IPS-NIHi11 (cell line): ENCODE measurements around the gene TRAPPC1.

Experiments used
- DNase-seq: peaks from one replicate; pipeline ENCODE4 v3.0.0; 2012; ENCODE audit warnings: mixed read lengths, low spot score

The TRAPPC1 gene

DNA sequence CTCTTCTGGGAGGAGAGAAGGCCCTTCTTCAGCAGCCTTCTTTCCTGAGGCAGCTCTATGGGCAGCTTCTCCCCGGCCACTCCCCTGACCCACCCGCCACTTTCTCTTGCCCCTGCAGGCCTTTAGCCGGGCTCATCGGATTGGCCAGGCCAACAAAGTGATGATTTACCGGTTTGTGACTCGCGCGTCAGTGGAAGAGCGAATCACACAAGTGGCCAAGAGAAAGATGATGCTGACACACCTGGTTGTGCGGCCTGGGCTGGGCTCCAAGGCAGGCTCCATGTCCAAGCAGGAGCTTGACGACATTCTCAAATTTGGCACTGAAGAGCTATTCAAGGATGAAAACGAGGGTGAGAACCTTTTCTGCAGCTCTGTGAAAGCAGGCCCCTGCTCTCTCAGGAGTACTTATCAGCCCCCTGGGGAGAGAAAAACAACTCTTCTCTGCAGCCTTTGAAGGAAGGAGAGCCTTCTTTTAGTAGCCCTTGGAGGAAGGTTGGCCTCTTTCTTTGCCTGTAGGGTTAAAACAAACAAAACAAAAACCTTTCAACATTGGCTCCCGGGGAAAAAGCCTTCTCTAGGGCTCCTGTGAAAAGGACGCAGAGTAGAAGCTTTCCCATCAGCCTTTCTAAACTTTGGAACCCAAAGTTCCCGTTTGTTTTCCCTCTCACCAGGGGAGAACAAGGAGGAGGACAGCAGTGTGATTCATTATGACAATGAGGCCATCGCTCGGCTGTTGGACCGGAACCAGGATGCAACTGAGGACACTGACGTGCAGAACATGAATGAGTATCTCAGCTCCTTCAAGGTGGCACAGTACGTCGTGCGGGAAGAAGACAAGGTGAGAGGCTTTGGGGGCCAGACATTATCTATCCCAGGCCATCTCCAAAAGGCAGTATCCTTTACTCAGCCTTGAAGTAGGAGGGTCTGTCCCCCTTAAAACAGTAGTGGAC, 28.3 kb downstream of the TRAPPC1 start:
- no peak for DNase-seq

- DNase-seq, result no peak
These were observed 34.0 kb downstream of the TRAPPC1 start for GRCh38 chr17:7897773-7898172.

DNA sequence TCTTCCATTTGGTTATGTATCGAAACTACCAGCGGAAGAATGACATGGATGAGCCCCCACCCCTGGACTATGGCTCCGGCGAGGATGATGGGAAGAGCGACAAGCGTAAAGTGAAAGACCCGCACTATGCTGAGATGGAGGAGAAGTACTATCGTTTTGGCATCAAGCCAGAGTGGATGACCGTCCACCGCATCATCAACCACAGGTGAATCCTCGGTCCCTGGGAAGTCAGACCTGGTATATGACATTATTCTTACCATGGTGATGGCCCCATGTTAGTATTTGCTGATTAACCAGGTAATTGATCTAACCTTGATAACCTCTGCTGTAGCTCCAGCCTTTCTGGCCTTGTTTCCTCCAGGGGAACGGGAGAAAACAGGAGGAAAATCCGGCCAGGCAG, 34.7 kb downstream of the TRAPPC1 start:
- no peak for DNase-seq

- no peak for DNase-seq
These were observed 36.9 kb downstream of the TRAPPC1 start for GRCh38 chr17:7894866-7895265.

DNA sequence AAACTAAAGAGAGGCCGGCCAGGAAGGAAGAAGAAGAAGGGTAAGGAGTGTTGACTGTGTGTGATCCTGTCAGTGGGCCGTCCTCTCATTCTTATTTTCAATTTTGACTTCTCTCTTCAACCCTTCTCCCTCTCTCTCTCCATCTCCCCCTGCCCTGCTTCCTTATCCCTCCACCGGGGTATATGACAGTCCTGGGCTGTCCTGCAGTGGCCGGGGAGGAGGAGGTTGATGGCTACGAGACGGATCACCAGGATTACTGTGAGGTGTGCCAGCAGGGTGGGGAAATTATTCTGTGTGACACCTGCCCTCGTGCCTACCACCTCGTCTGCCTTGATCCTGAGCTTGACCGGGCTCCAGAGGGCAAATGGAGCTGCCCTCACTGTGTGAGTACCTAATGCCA, 37.5 kb downstream of the TRAPPC1 start:
- no peak for DNase-seq

DNA sequence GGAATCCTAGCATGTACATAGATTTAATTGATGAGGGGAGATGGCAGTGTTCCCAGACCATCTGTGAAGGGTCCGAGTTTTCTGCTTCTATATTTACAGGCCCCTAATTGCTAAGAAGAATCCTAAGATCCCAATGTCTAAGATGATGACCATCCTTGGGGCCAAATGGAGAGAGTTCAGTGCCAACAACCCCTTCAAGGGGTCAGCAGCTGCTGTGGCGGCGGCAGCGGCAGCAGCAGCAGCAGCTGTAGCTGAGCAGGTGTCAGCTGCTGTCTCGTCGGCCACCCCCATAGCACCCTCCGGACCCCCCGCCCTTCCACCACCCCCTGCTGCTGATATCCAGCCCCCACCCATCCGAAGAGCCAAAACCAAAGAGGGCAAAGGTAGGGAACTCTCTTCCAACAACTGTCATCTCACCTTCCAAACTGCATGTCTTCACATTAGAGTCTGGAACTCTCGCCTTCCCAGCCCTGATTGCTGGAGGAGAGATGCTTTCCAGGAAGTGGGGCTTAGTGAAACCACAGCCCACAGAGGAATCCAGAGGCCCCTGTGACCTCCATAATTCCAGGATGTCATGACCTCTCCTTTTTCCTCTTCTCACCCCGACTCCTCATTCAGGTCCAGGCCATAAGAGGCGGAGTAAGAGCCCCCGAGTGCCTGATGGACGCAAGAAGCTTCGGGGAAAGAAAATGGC, 38.4 kb downstream of the TRAPPC1 start:
- no peak for DNase-seq

GRCh38 chr17:7889166-7889955, 42.4 kb downstream of the TRAPPC1 start:
- DNase-seq, result peak; percentile 76

DNA sequence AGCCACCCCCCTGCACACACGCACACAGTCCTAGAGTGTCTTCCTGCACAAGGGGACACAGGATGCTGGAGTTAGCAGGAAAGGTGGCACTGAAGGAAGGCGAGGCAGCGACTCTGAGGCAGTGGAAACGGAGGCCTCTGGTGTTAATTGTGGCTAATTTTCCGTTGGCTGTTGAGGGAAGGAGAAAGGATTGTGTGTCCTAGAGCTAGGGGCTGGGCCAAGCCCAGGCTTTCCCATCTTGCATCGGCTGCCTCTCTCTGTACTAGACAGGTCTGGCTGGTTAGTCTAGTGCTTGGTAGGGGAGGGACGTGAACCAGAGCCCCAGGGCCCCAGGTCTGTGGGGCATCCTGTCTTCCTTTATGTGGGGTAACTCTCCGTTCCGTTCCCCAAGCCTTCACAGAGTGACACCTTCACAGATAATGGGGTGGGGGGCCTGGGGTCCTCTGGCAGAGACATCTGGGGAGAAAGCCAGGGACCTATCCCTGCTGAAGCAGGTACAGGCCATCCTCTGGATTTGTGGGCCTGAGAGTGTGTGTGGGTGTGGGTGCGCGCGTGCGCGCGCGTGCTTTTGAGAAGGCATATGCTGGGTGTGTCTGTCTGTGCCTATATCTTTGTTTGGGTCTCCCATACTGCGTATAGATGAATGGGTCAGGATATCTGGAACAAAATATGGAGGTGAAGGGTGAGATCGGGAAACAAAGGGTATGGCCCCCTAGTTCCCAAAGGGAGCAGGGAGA, 43.4 kb downstream of the TRAPPC1 start, which contains the start of gene CHD3:
CHD3 (plus strand) TSS at position 606 of the 737 bp plus-strand sequence. CDS start 212 bp downstream, outside the sequence.
- no peak for DNase-seq

DNA sequence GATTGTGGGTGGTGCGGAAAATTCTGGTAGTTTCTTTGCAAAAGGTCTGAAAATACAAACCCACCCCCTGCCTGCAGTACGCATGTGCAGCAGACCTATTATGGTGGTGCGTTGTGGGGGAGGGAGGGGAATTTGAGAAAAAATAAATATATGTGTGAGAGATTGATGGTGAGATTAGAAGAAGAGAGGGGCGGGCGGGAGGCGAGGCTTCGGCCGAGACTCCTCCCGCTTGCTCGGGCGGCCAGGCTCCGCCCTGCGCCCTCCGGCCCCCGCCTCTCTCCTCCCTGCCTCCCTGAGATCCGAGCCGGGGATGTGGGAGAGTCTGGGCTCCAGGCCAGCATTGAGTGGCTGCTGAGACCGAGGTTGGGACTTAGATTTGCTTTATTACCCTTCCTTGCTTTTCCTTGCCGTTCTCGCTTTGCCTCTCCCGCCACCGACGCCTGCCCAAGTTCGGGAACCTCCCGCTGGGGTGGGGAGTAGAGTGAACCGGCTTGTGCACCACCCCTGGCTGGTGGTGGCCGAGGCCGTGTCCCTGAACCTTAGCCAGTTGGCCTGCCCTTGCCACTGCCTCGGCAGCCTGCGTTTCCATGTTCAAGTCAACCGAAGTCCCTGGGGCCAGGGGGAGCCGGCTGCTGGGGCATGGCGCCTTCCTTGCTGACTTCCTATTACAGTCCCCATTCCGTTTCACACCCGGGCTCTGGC, 44.1 kb downstream of the TRAPPC1 start:
- peak; percentile 89 for DNase-seq

- DNase-seq, result no peak
These were observed 44.7 kb downstream of the TRAPPC1 start for GRCh38 chr17:7887038-7887481.

- DNase-seq, result peak; percentile 54
These were observed 45.3 kb downstream of the TRAPPC1 start for GRCh38 chr17:7886227-7887037.

DNA sequence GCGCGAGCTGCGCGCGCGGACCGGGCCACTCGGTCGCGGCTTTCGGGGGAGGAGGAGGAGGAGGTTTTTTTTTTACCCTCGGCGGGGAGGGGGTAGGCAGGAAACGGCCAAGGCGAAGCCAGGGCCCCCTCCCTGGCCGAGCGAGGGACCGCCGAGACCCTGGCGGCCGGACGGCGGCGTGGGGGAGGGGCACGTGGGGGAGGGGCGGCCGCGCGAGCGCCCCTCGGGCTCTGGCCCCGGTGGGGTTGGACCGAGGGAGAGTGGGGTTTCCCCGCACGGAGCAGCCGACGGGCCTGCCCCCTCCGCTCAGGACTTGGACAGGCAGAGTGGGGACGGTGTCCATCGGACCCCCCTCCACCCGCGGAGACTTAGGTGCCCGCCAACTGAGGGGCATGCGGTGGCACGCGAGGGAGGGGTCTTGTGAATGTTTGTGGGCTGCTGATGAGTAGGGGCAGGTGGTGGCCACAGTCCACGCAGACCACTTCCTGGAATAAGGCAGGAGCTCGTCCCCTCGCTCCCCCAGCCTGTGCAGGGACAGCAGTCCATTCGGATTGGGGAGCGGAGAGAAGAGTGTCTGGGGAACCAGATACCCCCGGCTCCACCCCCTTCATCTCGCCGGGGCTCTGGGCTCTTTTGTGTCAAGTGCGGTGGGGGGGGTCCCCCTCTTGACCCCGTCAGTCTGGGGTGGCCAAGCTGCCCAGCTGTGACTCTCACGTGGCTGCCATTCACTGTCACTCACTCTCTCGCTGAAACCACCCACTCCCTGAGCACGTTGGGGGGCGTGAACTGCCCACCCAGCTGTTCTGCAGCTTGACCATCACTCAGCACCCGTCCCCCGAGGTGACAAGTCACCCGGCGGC, 46.1 kb downstream of the TRAPPC1 start:
- peak; percentile 81 for DNase-seq

DNA sequence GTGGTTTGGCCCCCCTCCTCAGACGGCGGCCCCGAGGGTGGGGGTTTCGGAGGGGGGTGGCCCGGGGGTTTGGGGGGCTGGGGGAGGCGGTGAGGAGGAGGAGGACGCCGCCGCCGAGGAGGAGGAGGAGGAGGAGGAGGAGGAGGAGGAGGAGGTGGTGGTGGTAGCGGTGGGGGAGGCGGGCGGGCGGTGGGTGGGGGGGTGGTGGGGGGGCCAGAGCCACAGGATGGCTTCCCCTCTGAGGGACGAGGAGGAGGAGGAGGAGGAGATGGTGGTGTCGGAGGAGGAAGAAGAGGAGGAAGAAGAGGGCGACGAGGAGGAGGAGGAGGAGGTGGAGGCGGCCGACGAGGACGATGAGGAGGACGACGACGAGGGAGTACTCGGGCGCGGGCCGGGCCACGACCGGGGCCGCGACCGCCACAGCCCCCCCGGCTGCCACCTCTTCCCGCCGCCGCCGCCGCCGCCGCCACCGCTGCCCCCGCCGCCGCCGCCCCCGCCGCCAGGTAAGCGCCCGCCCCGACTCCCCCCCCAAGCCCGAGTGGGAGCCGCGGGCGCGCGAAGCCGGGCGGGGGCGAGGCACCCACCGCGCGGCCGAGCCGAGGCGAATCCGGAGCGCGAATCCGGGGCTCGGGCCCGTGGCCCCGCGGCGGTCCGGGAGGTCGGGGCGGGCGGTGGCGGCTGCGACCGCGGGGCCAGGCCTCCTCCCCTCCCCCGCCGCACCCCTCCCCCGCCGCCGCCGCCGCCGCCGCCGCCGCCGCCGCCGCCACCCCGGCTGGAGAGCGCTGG, 47.0 kb downstream of the TRAPPC1 start:
- peak; percentile 44 for DNase-seq

GRCh38 chr17:7883781-7884386, 47.9 kb downstream of the TRAPPC1 start:
- DNase-seq, result no peak

DNA sequence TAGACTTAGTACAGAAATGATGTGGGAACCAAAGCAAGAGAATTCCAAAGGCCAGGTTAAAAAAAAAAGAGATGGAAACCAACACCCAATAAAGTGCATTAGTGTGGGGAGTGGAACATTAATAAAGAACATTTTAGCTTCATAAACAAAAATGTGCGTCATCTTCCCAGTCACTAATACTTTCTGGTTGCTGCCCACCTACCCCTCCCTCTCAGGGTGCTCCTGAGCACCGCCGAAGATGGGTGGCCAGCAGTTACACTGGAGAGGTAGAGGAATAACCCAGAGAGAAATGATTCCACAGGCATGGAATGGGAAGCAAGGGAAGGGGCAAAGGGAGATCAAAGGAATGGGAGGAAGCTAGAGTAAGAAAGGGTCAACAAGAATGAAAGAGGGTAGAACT, 49.1 kb downstream of the TRAPPC1 start:
- no peak for DNase-seq

GRCh38 chr17:7882068-7882467, 49.7 kb downstream of the TRAPPC1 start:
- no peak for DNase-seq

DNA sequence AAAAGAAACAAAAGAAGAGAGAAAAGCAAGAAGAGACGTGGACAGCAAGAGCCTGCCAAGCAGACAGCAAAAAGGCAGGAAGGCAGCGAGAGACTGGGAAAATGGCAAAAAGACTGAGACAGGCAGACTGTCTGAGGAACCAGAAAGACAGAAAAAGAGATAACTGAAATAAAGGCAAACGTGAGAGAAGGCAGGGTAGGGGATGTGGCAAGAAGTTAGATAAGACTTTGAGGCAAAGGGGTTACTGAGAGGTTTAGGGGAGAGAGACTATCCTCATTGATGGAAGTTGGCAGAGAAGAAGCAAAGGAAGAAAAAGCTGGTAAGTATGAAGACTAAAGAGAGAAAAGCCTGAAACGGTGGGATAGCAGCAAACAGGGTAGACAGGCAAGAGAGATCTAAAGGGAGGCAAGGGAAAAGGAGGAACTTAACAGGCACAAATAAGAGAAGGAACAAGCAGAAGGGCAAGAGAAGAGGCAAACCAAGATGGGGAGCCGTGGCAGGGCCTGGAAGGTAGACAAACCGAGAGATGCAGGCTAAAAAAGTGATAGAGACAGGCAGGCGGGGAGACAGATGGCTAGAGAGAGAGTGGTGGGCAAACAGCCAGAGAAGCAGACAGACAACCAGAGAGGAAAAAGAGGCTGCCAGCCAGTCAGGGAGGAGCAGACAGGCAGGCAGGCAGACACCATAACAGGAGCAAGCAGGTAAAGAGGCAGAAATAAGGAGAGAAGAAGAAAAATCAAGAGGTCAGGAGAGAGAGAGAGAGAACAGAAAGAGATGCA, 50.3 kb downstream of the TRAPPC1 start:
- DNase-seq, result no peak
